GM19240 (cell line): ENCODE data around the gene SERPINB1.
"Not testable (repeated sequence)": the region's sequence is repeated elsewhere in the genome, so short reads cannot be mapped to it uniquely, and the experiment has no call there.

Experiments used
- DNase-seq: peaks from one replicate; pipeline ENCODE4 v3.0.0; 2011; ENCODE audit warnings: low spot score; ENCODE audit not compliant: insufficient read length

Gene SERPINB1

GRCh38 chr6:2866171-2866846 is 24.6 kb upstream of the SERPINB1 start:
- no peak for DNase-seq

- DNase-seq, result no peak
Observed at GRCh38 chr6:2865694-2866151, 24.1 kb upstream of the SERPINB1 start.

GRCh38 chr6:2865270-2865669 is 23.6 kb upstream of the SERPINB1 start:
- DNase-seq, result no peak

DNA sequence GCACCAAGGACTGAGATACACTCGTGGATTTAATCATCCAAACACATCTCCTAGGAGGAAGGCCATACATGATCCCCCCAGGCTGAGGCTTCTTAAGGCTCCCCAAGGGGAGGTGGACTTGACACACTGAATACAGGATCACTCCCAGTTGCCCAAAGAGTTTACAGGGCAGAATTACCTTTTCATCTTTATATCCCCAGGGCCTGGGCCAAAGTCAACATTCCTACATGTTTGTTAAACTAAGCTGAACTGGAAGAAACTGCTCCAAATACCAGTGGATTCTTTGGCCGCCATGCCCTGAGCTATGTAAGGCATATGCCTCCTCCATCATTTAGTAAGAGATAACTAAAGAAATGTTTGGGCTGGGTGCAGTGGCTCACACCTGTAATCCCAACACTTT is 22.2 kb upstream of the SERPINB1 start:
- DNase-seq, result no peak

- no peak for DNase-seq
Observed at GRCh38 chr6:2862712-2863181, 21.1 kb upstream of the SERPINB1 start.

- no peak for DNase-seq
Observed at GRCh38 chr6:2861822-2862164, 20.1 kb upstream of the SERPINB1 start.

DNA sequence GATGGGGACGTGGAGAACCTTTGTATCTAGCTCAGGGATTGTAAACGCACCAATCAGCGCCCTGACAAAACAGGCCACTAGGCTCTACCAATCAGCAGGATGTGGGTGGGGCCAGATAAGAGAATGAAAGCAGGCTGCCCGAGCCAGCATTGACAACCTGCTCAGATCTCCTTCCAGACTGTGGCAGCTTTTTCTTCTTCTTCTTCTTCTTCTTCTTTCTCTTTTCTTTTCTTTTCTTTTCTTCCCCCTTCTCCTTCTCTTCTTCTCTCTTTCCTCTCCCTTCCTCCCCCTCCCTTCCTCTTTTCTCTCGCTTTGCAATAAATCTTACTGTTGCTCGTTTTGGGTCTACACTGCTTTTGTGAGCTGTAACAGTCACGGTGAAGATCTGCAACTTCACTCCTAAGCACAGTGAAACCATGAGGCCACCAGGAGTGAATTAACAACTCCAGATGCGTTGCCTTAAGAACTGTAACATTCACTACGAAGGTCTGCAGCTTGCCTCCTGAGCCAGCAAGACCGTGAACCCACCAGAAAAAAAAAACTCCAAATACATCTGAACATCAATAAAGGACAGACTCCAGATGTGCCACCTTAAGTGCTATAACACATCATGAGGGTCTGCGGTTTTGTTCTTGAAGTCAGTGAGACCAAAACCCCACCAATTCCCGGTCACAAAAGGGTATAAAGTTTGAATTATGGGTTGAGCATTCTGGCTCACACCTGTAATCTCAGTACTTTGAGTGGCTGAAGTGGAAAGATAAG is 19.6 kb upstream of the SERPINB1 start:
- DNase-seq, result no peak

- not testable (repeated sequence) for DNase-seq
Observed at GRCh38 chr6:2860706-2861059, 19.0 kb upstream of the SERPINB1 start.

DNA sequence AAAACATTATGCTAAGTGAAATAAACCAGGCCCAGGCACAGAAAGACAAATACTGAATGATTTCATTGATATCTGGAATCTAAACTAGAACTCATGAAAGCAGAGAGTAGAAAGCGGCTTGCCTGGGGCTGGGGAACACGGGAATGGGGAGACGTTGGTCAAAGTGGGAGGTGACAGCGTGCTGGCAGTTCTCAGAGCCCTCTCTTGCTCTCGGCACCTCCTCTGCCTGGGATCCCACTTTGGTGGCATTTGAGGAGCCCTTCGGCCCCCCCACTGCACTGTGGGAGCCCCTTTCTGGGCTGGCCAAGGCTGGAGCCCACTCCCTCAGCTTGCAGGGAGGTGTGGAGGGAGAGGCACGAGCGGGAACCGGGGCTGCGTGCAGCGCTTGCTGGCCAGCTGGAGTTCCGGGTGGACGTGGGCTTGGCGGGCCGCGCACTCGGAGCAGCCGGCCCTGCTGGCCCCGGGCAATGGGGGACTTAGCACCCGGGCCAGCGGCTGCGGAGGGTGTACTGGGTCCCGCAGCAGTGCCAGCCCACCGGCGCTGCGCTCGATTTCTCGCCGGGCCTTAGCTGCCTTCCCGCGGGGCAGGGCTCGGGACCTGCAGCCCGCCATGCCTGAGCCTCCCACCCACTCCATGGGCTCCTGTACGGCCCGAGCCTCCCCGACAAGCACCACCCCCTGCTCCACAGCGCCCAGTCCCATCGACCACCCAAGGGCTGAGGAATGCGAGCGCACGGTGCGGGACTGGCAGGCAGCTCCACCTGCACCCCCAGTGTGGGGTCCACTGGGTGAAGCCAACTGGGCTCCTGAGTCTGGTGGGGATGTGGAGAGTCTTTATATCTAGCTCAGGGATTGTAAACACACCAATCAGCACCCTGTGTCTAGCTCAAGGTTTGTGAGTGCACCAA is 18.4 kb upstream of the SERPINB1 start:
- not testable (repeated sequence) for DNase-seq

GRCh38 chr6:2859185-2859700 is 17.6 kb upstream of the SERPINB1 start:
- DNase-seq, result no peak

- DNase-seq, result no peak
Observed at GRCh38 chr6:2857580-2858337, 16.1 kb upstream of the SERPINB1 start.

GRCh38 chr6:2857185-2857579 is 15.5 kb upstream of the SERPINB1 start:
- no peak for DNase-seq

GRCh38 chr6:2855061-2855519 is 13.4 kb upstream of the SERPINB1 start:
- DNase-seq, result no peak

DNA sequence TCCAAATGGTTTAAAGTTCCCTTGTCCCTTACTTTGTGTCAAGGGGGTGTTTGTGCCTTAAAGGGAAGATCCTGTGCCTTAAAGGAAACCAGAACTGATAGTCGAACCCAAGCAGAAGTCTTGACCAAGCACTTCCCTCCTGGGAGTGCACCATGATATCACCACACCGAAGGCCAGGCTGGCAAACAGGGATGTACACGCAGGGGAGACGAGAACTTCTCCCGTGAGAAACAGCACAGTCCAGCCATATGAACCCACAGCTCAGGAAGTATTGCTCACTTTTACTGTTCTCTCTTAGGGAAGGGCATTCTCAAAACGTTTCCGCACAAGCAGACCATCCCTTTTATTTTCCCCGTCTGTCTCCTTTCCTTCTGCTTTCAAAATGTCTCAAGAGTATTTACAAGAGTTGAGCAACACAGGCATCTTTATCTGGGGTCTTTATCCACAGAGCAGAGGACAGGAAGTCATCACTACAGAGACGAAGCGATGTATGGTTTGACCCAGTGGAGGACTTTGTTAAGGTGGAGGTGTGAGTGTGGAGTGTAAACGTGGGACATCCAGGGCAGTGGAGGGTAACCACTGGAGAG is 12.8 kb upstream of the SERPINB1 start:
- DNase-seq, result no peak

GRCh38 chr6:2853769-2854395 is 12.2 kb upstream of the SERPINB1 start:
- DNase-seq, result no peak

DNA sequence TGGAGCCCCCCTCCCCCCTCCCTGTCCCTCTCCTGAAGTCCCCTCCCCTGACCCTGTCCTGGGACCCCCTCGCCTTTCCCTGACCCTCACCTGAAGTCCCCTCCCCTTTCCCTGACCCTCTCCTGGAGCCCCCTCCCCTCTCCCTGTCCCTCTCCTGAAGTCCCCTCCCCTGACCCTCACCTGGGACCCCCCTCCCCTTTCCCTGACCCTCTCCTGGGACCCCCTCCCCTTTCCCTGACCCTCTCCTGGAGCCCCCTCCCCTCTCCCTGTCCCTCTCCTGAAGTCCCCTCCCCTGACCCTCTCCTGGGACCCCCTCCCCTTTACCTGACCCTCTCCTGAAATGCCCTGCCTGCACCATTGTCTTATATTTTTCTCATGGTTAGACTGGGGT is 11.7 kb upstream of the SERPINB1 start:
- DNase-seq, result not testable (repeated sequence)

- no peak for DNase-seq
Observed at GRCh38 chr6:2852921-2853322, 11.3 kb upstream of the SERPINB1 start.

GRCh38 chr6:2852514-2852855 is 10.8 kb upstream of the SERPINB1 start:
- no peak for DNase-seq

GRCh38 chr6:2851727-2852513 is 10.3 kb upstream of the SERPINB1 start:
- DNase-seq, result no peak
